ENCODE results near the gene DYNC1I2.
"Not testable (repeated sequence)": the region's sequence is repeated elsewhere in the genome, so short reads cannot be mapped to it uniquely, and the experiment has no call there.

DYNC1I2 gene

DNA sequence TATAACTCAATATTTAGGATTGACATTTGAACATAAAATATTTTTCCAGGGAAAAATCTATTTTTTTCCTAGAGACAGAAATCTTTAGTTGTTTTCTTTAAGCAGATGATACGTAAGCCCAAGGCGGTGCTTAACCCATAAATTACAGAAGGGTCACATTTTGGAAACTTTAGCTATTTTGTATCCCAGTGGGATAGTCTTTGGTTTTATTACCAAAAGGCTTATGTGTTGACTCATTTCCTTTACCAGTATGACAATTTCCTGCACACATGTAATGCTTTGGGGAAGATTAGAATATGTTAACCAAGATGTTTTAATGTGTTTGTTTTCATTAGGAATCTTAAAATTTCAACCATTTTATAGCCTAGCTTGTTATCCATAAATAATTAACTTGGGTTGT is 24.8 kb downstream of the DYNC1I2 start:
- no peak for DNase-seq (ENCODE audit: low read depth in 2 of 2)

DNA sequence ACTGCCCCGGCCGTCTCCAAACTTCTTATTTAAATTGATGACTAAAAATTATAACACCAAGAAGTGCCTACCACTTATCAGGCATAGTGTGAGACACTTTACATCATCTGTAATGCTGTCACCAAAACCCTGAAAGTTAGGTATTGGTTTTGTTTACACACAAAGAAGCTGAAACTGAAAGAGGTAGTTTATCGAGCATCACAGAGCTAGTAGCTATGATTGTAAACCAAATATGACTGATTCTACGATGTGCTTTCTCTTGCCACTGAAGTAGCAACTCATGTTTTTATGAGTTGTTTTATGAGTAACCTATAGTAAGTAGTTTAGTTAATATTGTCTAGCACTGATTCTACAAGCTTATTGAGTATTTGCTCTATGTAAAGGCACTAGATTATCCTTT is 31.5 kb downstream of the DYNC1I2 start:
- no peak for DNase-seq (ENCODE audit: low read depth in 2 of 2)

GRCh38 chr2:171719660-171720059 is 32.4 kb downstream of the DYNC1I2 start:
- no peak for DNase-seq (ENCODE audit: low read depth in 2 of 2)

DNA sequence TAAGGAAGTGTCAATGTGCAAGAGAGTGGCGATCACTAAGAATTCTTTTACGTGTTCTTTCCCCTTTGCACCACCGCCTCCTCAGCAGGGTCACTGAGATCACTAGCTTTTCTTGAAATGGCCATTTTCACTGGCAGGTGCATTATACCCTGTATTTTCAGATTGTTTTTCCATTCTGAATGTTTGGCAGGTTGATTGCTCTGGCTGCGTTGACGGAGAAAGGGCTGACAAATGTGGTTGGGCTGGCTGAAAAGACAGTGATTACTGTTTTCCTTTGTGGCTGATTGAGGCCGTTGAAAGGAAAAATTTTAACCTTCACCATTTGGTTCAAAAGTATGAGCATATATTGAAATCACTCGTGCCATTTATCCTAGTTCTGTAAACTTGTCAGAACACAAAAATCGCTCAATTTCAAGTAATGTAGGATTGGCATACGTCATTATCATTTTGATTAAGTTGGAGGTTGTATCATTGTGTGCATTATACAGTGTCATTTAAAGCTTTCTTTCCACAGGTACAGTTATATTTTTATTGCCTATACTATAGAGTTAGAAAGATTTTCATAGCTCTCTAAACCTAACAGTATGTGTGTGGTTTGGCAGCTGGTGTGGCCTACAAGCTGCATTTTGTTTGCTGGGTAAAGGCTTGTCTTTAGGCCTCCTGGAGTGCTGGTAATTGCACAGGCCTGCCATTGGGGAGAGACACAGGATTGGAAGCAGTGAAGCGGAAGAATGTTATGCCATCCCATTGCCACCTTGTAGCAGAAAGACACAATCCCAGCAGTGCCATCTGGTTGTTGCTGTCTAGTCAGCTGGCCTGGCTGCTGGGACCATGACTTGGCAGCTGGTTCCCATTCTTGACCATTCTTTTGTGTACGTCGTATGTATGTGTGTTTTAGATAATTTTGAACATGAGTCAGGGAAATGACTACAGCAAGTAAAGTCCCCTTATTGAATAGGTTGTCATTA is 36.7 kb downstream of the DYNC1I2 start:
- no peak for DNase-seq (ENCODE audit: low read depth in 2 of 2)

GRCh38 chr2:171726847-171727450 is 39.7 kb downstream of the DYNC1I2 start:
- DNase-seq (ENCODE audit: low read depth in 2 of 2), result no peak

- DNase-seq (ENCODE audit: low read depth in 2 of 2), result no peak
Observed at GRCh38 chr2:171728989-171729951, 42.0 kb downstream of the DYNC1I2 start.

DNA sequence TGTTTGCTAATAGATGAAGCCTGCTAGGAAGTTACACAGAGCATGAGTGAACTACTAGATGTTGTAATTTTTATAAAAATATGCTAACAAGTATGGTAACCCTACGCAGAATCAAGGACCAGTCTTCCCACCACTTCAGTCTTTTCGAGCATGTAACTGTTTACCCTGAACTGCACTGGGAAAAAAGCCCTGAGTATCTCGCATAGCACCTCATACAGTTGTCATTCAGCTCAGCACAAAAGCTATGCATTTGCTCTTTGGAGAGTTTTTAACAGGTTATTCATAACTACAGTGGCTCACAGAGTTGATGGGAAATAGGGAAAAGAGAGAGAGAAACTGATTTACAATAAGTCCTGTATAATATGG is 42.7 kb downstream of the DYNC1I2 start:
- no peak for DNase-seq (ENCODE audit: low read depth in 2 of 2)

- DNase-seq (ENCODE audit: low read depth in 2 of 2), result no peak
Observed at GRCh38 chr2:171735991-171736710, 48.9 kb downstream of the DYNC1I2 start.

GRCh38 chr2:171741189-171741588 is 53.9 kb downstream of the DYNC1I2 start:
- no peak for DNase-seq (ENCODE audit: low read depth in 2 of 2)

- no peak for DNase-seq (ENCODE audit: low read depth in 2 of 2)
Observed at GRCh38 chr2:171742760-171743159, 55.5 kb downstream of the DYNC1I2 start.

DNA sequence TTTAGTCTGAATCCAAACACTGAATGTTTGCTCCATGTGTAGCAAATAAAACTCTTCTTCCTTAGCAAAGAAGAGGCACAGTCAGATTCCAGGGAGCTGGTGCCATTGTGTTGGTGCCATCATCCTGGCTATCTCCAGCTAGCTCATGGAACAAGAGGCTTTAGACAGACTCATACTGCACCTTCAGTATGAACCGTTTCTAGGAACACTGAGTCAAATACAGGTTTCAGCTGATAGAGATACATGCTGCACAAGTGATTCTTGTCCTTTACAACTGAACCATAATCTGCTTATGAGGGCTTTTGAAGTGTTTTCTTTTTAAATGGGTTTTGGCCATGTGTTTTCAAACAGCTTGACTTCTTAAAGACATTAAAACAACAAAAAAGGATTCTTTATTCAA is 57.9 kb downstream of the DYNC1I2 start:
- no peak for DNase-seq (ENCODE audit: low read depth in 2 of 2)

DNA sequence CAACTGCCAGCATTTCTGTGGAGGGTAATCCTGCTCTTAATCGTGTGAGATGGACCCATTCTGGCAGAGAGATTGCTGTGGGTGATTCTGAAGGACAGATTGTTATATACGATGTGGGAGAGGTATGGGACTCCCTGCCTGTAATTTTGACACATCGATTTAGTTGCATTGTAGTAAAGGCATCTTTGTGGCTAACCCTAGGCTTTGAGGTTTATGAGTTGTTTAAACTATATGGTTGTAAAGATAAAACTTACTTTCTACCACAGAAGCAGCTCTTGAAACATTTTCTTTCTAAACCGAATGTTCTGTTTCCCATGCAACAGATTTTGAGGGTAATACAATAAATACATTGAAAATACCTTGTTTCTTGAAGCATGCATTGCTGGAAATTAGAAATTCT is 58.5 kb downstream of the DYNC1I2 start:
- no peak for DNase-seq (ENCODE audit: low read depth in 2 of 2)

GRCh38 chr2:171747371-171747770 is 60.1 kb downstream of the DYNC1I2 start:
- no peak for DNase-seq (ENCODE audit: low read depth in 2 of 2)

DNA sequence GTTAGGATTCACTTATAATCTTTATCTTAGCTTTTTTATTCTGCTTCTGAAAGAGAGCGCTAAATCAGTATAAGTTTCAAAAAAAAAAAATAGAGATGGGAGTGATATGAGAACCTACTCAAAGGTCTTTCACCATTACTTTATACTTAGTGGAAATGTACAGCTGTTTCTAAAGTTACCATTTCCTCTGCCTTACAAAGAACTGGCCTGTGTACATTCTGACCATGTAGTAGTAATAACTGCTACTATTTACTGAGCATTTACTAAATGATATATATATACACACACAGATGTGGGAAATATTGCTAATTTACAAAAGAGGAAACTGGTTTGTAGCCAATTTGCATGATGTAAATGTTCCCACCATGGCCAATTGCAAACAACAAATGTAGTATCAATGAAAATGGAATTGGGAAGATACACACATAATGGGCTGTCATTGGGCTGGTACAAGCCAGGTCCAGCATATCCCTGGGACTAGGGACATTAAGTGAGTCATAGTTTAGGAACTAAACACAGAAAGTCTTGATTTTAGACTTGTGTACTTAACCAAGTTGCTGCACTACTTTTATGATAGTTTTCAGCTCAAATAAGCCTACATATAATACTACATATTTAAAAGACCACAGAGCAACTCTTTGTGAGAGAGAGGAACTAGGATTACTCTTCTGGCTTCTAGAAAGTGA is 67.1 kb downstream of the DYNC1I2 start:
- no peak for DNase-seq (ENCODE audit: low read depth in 2 of 2)

DNA sequence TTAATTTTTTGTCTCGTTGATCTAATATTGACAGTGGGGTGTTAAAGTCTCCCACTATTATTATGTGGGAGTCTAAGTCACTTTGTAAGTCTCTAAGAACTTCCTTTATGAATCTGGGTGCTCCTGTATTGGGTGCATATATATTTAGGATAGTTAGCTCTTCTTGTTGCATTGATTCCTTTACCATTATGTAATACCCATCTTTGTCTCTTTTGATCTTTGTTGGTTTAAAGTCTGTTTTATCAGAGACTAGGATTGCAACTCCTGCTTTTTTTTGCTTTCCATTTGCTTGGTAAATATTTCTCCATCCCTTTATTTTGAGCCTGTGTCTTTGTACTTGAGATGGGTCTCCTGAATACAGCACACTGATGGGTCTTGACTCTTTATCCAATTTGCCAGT is 71.5 kb downstream of the DYNC1I2 start:
- not testable (repeated sequence) for DNase-seq (ENCODE audit: low read depth in 2 of 2)

DNA sequence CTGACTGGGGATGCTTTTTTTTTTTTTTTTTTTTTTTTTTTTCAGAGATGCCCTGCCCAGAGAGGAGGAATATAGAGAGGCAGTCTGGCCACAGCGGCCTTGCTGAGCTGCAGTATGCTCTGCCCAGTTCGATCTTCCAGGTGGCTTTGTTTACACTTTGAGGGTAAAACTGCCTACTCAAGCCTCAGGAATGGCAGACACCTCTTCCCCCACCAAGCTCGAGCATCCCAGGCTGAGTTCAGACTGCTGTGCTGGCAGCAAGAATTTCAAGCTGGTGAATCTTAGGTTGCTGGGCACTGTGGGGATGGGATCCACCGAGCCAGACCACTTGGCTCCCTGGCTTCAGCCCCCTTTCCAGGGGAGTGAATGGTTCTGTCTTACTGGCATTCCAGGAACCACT is 73.9 kb downstream of the DYNC1I2 start:
- not testable (repeated sequence) for DNase-seq (ENCODE audit: low read depth in 2 of 2)

DNA sequence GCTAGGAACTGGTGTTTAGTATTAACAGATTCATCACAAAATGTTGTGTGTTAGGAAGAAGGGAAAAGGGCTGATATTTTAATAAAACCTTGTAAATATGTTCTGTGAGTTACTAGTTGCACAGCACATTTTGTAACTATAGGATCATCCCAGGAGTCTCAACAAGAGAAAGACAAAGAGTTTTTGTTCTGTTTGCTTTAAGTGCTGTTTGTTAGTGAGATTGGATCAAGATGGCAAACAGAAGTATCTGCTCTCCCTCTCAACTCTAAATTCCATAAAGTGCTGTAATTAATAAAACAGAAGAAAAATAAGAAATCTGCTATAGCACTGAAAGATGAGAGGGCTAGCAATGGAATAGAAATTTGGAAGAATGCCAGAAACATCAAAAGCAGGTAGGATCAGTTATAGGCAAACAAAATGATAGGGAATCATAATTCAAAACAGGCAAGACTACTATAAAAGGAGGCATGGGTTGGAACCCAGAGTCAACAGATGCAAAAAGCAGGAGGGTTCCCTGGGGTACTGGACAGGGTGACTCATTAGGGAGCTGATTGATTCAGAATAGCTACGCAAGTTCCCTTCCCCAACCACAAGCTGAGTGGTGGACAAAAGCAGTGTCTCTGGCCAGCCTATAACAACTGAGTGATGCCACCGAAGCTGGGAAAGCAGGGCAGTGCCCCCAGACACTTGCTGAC is 75.8 kb downstream of the DYNC1I2 start:
- no peak for DNase-seq (ENCODE audit: low read depth in 2 of 2)

DNA sequence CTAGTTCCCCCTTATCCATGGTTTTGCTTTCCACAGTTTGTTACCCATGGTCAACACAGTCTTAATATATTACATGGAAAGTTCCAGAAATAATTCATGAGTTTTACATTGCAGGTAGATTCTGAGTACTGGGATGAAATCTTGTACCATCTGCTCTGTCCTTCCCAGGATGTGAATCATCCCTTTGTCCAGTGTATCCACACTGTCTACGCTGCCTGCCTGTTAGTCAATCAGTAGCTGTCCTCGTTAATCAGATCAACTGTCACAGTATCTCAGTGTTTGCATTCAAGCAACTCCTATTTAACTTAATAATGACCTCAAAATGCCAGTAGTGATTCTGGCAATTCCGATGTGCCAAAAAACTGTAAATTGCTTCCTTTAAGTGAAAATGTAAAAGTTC is 76.3 kb downstream of the DYNC1I2 start:
- DNase-seq (ENCODE audit: low read depth in 2 of 2), result no peak

- DNase-seq (ENCODE audit: low read depth in 2 of 2), result no peak
Observed at GRCh38 chr2:171771463-171771862, 84.2 kb downstream of the DYNC1I2 start.

GRCh38 chr2:171772373-171772772 is 85.1 kb downstream of the DYNC1I2 start:
- no peak for DNase-seq (ENCODE audit: low read depth in 2 of 2)

Data from stimulated activated CD4-positive, alpha-beta T cell treated with anti-CD3 and anti-CD28 coated beads, Interleukin-1b, Interleukin-23, amount 100 ng/mL, for 1 hour (primary cell).